HG03060 (cell line): ENCODE data around the gene ARHGEF10L.

Source experiments
- ATAC-seq: cut with Tn5 transposase; IDR thresholded peaks from one replicate; pipeline ENCODE4 v1.9.1; 2021; ENCODE audit warnings: low read depth, moderate number of reproducible peaks; ENCODE audit not compliant: unreplicated experiment

ARHGEF10L gene

DNA sequence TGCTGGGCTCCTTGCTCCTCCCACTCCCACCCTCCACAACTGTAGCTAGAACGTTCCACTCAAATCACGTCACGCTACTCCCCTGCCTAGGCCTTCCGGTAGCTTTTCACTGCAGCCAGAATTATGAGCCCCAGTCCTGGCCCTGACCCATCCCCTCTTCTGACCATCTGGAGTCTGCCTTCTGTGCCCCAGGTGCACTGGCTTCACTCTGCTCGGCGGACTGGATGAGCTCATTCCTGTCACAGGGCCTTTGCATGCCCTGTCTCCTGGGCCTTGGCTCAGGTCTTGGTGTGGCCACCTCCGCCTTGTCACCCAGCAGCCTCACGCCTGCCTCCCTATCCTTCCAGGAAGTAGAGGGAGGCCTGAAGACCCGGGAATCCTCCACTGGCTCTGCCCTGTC lies 153.1 kb downstream of the ARHGEF10L start:
- no peak for ATAC-seq

- ATAC-seq, result no peak
Measured at GRCh38 chr1:17696417-17697301, 157.2 kb downstream of the ARHGEF10L start.

DNA sequence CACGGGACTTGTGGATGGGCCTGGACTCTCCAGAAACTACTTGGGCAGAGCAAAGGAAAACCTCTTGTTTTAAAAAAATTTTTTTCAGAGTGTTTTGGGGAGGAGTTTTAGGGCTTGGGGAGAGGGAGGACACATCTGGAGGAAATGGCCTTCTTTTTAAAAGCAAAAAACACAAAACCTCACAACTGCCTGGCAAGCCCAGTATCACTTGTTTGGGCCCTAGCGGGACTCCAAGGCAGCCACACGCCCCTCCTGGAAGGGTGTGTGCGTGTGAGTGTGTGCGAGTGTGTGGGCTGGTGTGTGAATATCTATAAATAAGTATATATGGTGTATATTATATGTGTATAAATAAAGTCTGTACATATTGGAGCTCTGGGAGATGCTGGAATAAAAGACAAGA lies 158.0 kb downstream of the ARHGEF10L start:
- no peak for ATAC-seq

GRCh38 chr1:17699581-17699980 lies 160.1 kb downstream of the ARHGEF10L start:
- no peak for ATAC-seq

DNA sequence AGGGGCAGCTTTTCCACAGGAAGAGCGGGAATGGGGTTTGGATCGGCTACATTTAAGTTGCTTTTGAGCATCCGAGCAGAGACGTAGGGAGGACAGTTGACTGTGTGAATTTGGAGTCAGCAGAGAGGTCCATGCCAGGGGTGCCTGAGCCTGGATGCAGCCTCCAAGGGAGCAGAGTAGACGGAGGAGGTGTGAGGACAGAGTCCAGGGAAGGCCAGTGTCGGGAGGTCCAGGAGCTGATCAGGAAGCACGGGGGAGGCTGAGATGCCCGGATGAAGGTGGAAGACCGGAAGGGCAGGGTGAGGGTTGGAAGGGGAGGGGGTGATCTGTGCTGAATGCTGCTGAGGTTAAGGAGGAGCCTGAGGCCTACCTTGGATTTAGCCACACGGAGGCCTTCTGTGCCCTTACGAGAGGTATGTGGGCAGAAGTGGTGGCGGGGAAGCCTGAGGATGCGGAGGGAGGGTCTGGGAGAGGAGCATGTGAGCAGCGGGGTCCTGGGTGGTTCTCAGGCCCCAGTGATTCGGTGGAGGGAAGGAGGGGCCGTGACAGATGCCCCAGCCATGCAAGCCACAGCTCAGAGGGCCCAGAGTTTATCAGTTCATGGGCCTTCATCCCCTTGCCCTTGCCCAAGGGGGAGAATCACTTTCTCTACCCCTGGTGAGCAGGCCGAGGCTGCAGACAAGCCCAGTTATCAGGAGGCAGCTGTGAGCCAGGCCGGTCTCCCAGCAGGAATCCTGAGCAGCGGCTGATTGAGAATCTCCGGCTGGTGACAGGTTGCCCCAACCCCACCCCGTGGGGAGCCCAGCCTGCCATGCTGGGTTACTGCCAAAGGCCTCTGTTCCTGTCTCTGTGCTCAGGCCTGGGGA lies 161.7 kb downstream of the ARHGEF10L start:
- ATAC-seq, result no peak

GRCh38 chr1:17704176-17704575 lies 164.7 kb downstream of the ARHGEF10L start:
- no peak for ATAC-seq

GRCh38 chr1:17706445-17706844 lies 166.9 kb downstream of the ARHGEF10L start:
- ATAC-seq, result no peak

DNA sequence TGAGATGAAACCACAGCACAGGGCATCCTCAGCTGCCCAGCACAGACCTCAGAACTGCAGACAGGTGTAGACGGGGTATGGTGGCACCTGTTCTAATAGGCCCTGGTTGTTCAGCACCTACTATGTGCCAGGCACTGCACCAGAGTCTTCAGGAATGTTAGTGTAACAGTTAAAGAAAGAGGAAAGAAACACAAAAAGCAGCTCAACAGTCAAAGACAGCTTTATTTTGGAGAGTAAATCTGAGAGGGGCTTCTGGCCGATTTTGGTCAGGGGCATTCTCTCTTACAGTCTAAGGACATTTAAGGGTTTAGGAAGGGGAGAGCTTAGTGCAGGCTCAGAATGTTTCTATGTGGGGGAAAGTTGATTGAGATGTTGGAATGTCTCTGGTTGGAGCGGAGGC lies 170.5 kb downstream of the ARHGEF10L start:
- ATAC-seq, result no peak

- no peak for ATAC-seq
Measured at GRCh38 chr1:17710889-17711576, 171.5 kb downstream of the ARHGEF10L start.

GRCh38 chr1:17711577-17711910 lies 172.0 kb downstream of the ARHGEF10L start:
- ATAC-seq, result no peak

DNA sequence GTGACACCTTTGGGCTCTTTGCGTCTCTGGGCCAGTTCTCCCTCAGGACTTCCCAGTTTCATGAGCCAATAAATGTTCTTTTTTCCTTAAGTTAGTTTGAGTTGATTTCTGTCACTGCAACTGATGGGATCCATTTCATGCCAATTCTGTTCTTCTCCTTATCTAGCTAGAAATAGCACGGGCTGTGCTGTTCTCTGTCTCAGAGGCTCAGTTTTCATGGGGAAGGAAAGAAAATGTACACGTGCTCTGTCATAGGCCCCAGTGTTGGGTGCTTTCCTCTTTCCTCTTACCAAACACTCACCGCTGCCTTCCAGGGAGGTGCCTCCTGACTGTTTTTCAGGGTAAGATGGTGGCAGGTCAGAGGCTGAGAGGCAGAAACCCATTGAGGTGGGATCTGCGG lies 172.4 kb downstream of the ARHGEF10L start:
- ATAC-seq, result no peak

GRCh38 chr1:17713993-17714392 lies 174.5 kb downstream of the ARHGEF10L start:
- no peak for ATAC-seq

- no peak for ATAC-seq
Measured at GRCh38 chr1:17717594-17718535, 178.4 kb downstream of the ARHGEF10L start.

- no peak for ATAC-seq
Measured at GRCh38 chr1:17719874-17720273, 180.4 kb downstream of the ARHGEF10L start.

DNA sequence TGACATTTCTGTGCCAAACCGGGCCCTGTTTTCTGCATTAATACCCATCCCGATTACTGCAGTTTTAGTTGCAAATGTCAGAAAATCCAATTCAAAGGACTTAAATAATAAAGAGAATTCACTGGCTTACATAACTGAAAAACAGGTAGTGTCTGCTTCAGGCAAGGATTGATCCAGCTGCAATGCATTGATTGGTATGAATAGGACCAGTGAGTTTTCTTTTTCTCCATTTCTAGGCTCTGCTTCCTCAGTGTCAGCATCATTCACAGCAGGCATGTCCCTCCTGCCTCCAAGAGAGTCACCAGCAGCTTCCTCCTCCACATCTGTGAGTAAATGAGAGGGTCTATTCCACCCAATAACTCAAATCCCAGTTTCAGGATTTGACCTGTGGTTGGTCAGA lies 181.9 kb downstream of the ARHGEF10L start:
- no peak for ATAC-seq

DNA sequence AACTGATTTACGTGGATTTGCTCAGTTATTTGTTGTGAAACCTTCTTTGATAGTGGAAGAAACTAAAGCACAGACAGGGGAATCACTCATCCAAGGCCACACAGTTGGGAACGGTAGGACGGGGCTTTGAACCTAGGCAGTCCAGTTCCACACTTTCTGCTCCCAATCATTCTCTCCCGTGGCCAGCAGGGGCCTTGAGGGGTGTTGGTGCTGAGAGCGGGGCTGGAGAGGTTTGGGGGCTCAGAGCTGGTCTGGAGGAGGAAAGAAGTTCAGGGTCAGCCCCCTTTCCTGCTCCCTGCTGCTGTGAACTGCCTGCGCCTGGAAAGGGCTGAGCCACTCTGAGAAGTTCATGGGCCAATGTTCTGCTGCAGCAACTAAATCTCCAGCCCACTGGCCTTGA lies 184.2 kb downstream of the ARHGEF10L start:
- no peak for ATAC-seq

- ATAC-seq, result no peak
Measured at GRCh38 chr1:17724150-17724549, 184.7 kb downstream of the ARHGEF10L start.

GRCh38 chr1:17725084-17725719 lies 185.7 kb downstream of the ARHGEF10L start:
- ATAC-seq, result no peak

- no peak for ATAC-seq
Measured at GRCh38 chr1:17725811-17726582, 186.5 kb downstream of the ARHGEF10L start.
